ENCODE results near the gene ARID5A. TPM values are rescaled to one million over a fixed set of nuclear protein-coding genes. Genes with fewer than 3 reads are reported as not detected.

ARID5A gene
- total and polyA plus RNA-seq, 2 donors (not counting 1 experiment from before 2014, with no cell fraction given) = 35.5 to 93.0 TPM

GRCh38 chr2:96555146-96555610 lies 18.6 kb downstream of the ARID5A start:
- intact Hi-C loops (cut with micrococcal nuclease) = no loop called here
- H3K4me3 Mint-ChIP-seq = no peak overlapping the region
- POLR2A ChIA-PET = interaction anchor here (1.3 to 1.4 kb wide), 2 partner anchors 17 to 148 kb away, joined by 4 to 12 read pairs; no protein-coding TSS in a partner anchor
- H3K27me3 Mint-ChIP-seq = no peaks in the 10 kb centered on the region
- H3K4me2 ChIP-seq (replicated peaks; ENCODE audit: low read depth, low read length, poor library complexity, severe bottlenecking) = no peak overlapping the region
- no peak overlapping the region for H3K27ac ChIP-seq (ENCODE audit: low read length in 2 of 2)
- H3K9me3 Mint-ChIP-seq (ENCODE audit: insufficient read depth) = no peaks in the 10 kb centered on the region
- H3K9me3 ChIP-seq (ENCODE audit: control extremely low read depth in 1 of 3, control insufficient read depth in 2 of 3, insufficient read depth in 1 of 3, low read length in 2 of 3) = peaks cover 0 to 4% (median 0%) of the 10 kb centered on the region in 3 donors
- no peak overlapping the region for H3K27ac Mint-ChIP-seq
- H3K4me3 ChIP-seq (ENCODE audit: control extremely low read depth in 1 of 5, extremely low read depth in 1 of 5, insufficient read depth in 1 of 5, low read depth in 2 of 5, low read length in 4 of 5) = no peak overlapping the region
- H3K36me3 ChIP-seq (replicated peaks in 1 of 2; ENCODE audit: control extremely low read depth in 1 of 2, control insufficient read depth in 1 of 2, extremely low read depth in 1 of 2, insufficient read depth in 2 of 2, low read length in 1 of 2) = peaks cover 0 to 24% of the 10 kb centered on the region in 2 experiments
- TF ChIP-seq EZH2 (IDR thresholded peaks at IDR 0.05; ENCODE audit: borderline replicate concordance, insufficient read depth, low read depth, low read length, poor library complexity, severe bottlenecking) = no peak
- TF ChIP-seq, protein P1, sequence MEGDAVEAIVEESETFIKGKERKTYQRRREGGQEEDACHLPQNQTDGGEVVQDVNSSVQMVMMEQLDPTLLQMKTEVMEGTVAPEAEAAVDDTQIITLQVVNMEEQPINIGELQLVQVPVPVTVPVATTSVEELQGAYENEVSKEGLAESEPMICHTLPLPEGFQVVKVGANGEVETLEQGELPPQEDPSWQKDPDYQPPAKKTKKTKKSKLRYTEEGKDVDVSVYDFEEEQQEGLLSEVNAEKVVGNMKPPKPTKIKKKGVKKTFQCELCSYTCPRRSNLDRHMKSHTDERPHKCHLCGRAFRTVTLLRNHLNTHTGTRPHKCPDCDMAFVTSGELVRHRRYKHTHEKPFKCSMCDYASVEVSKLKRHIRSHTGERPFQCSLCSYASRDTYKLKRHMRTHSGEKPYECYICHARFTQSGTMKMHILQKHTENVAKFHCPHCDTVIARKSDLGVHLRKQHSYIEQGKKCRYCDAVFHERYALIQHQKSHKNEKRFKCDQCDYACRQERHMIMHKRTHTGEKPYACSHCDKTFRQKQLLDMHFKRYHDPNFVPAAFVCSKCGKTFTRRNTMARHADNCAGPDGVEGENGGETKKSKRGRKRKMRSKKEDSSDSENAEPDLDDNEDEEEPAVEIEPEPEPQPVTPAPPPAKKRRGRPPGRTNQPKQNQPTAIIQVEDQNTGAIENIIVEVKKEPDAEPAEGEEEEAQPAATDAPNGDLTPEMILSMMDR (IDR thresholded peaks at IDR 0.05) = no peak
- no peaks in the 10 kb centered on the region for H3K79me2 ChIP-seq (ENCODE audit: control insufficient read depth, insufficient read depth, low read length)
- peaks cover 15% of the 10 kb centered on the region for H3K4me1 Mint-ChIP-seq
- no peak overlapping the region for H2AFZ ChIP-seq (ENCODE audit: insufficient read depth, low read depth, low read length, poor library complexity, severe bottlenecking)
- H3K9ac ChIP-seq (ENCODE audit: low read length) = no peak overlapping the region
- no peak for ATAC-seq (ENCODE audit: low read depth)
- peaks cover 6 to 11% of the 10 kb centered on the region in 2 donors for H3K4me1 ChIP-seq (ENCODE audit: control insufficient read depth in 2 of 2, insufficient read depth in 2 of 2, low read length in 2 of 2)
- DNase-seq = no peak
- CTCF ChIA-PET = interaction anchor here (0.9 to 7.3 kb wide), 11 partner anchors 8 to 245 kb away, joined by 3 to 94 read pairs (median 9); no protein-coding TSS in a partner anchor
- 88% methylated on average over 14 of the region's 14 CpGs for WGBS (ENCODE audit: insufficient coverage)
- H4K20me1 ChIP-seq (ENCODE audit: control insufficient read depth, insufficient read depth, low read length, poor library complexity, severe bottlenecking) = no peaks in the 10 kb centered on the region
- no peaks in the 10 kb centered on the region for H3K27me3 ChIP-seq (replicated peaks in 1 of 4; ENCODE audit: control extremely low read depth in 1 of 4, control insufficient read depth in 3 of 4, insufficient read depth in 4 of 4, low read length in 3 of 4)

Measured in B cell (primary cell).